Upper lobe of left lung (tissue), 4 donors: ENCODE measurements around the gene PPP1R12A.

Experiments used
- POLR2AphosphoS5 ChIP-seq, 2 donors: sonication (generic); formaldehyde crosslinking; IDR thresholded peaks; one replicate each; pipeline ENCODE4 v1.5.1; 2017; ENCODE audit warnings: antibody characterized with exemption in 2 of 2
- TF ChIP-seq, protein P1 (sequence below), 6 experiments: fragments of 450-650 bp in 4 of 6; fragments of 200-600 bp in 2 of 6; sonication (generic) in 2 of 6; IDR thresholded peaks; one replicate each; pipeline ENCODE4 v1.5.1; 2016 to 2019; ENCODE audit warnings: antibody characterized with exemption in 6 of 6

DNA sequence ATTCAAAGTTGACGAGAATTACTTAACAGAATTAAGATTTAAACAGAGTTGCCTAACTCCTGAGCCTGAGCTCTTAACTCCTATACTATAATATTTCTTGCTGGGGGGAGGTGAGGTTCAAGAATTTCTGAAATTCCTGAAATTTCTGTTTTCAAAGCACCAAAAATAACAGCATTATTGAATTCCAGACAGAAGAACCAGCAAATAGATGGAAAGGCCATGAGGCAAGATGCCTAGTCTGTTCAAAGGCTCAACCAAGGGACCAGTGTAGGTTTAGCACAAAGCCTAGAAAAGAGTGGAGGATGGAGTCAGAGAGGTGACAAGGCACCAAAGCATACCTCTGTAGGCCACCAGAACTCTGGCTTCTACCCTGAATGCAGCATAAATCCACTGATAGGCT is 76.4 kb downstream of the PPP1R12A start:
- TF ChIP-seq, protein P1, sequence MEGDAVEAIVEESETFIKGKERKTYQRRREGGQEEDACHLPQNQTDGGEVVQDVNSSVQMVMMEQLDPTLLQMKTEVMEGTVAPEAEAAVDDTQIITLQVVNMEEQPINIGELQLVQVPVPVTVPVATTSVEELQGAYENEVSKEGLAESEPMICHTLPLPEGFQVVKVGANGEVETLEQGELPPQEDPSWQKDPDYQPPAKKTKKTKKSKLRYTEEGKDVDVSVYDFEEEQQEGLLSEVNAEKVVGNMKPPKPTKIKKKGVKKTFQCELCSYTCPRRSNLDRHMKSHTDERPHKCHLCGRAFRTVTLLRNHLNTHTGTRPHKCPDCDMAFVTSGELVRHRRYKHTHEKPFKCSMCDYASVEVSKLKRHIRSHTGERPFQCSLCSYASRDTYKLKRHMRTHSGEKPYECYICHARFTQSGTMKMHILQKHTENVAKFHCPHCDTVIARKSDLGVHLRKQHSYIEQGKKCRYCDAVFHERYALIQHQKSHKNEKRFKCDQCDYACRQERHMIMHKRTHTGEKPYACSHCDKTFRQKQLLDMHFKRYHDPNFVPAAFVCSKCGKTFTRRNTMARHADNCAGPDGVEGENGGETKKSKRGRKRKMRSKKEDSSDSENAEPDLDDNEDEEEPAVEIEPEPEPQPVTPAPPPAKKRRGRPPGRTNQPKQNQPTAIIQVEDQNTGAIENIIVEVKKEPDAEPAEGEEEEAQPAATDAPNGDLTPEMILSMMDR (IDR thresholded peaks at IDR 0.05): no peak
- no peak for TF ChIP-seq POLR2AphosphoS5 (IDR thresholded peaks at IDR 0.05)
